H9 (cell line): ENCODE results near the gene ADGB. TPM values are rescaled to one million over a fixed set of nuclear protein-coding genes. Genes with fewer than 3 reads are reported as not detected.

Experiments
- DNase-seq: peaks from one replicate; pipeline ENCODE4 v3.0.0-alpha.2; 2017
- H2AFZ ChIP-seq: one replicate; pipeline ENCODE4 v1.6.1; 2013; ENCODE audit warnings: mild to moderate bottlenecking, low read length, control low read depth, moderate library complexity
- H2AK5ac ChIP-seq: 2 replicates; pipeline ENCODE4 v1.6.1; 2013; ENCODE audit warnings: low read length, control low read depth, mixed read lengths; ENCODE audit not compliant: insufficient read length
- H2BK120ac ChIP-seq: one replicate; pipeline ENCODE4 v1.6.1; 2013; ENCODE audit warnings: low read depth, mild to moderate bottlenecking, low read length, control low read depth, inconsistent platforms; ENCODE audit not compliant: poor library complexity, severe bottlenecking
- H2BK12ac ChIP-seq: 2 replicates; pipeline ENCODE4 v1.6.1; 2013; ENCODE audit warnings: low read length, control low read depth, mixed read lengths, low read depth; ENCODE audit not compliant: insufficient read length
- H2BK15ac ChIP-seq: 2 replicates; pipeline ENCODE4 v1.6.1; 2013; ENCODE audit warnings: low read depth, low read length, control low read depth
- H2BK20ac ChIP-seq: one replicate; pipeline ENCODE4 v1.6.1; 2013; ENCODE audit warnings: low read depth, mild to moderate bottlenecking, low read length, control low read depth, inconsistent platforms; ENCODE audit not compliant: poor library complexity, severe bottlenecking
- H2BK5ac ChIP-seq: 2 replicates; pipeline ENCODE4 v1.6.1; 2013; ENCODE audit warnings: low read length, control low read depth, mixed read lengths; ENCODE audit not compliant: insufficient read length
- H3K14ac ChIP-seq: 2 replicates; pipeline ENCODE4 v1.6.1; 2013; ENCODE audit warnings: low read length, control low read depth; ENCODE audit not compliant: insufficient read depth
- H3K18ac ChIP-seq: 2 replicates; pipeline ENCODE4 v1.6.1; 2013; ENCODE audit warnings: low read depth, mild to moderate bottlenecking, mixed read lengths, low read length, control low read depth; ENCODE audit not compliant: insufficient read length
- H3K23ac ChIP-seq: 2 replicates; pipeline ENCODE4 v1.6.1; 2013; ENCODE audit warnings: low read length, control low read depth, mixed read lengths, low read depth; ENCODE audit not compliant: insufficient read length
- H3K23me2 ChIP-seq: 2 replicates; pipeline ENCODE4 v1.6.1; 2013; ENCODE audit warnings: low read depth, mild to moderate bottlenecking, mixed read lengths, low read length, control low read depth; ENCODE audit not compliant: insufficient read length, poor library complexity, severe bottlenecking
- H3K27ac ChIP-seq: 2 replicates; pipeline ENCODE4 v1.5.1; 2013; ENCODE audit warnings: low read length, control low read depth, mixed read lengths, low read depth; ENCODE audit not compliant: insufficient read length
- H3K27me3 ChIP-seq: 2 replicates; pipeline ENCODE4 v1.6.1; 2013; ENCODE audit warnings: low read length, control low read depth, inconsistent platforms; ENCODE audit not compliant: insufficient read depth
- H3K4ac ChIP-seq: 2 replicates; pipeline ENCODE4 v1.6.1; 2013; ENCODE audit warnings: low read depth, mild to moderate bottlenecking, control low read depth, inconsistent platforms, low read length, moderate library complexity
- H3K4me1 ChIP-seq: 2 replicates; pipeline ENCODE4 v1.6.1; 2013; ENCODE audit warnings: low read length, control low read depth, inconsistent platforms; ENCODE audit not compliant: insufficient read depth
- H3K4me2 ChIP-seq: 2 replicates; pipeline ENCODE4 v1.6.1; 2013; ENCODE audit warnings: low read length, control low read depth, mixed read lengths; ENCODE audit not compliant: insufficient read length, insufficient read depth
- H3K56ac ChIP-seq: 2 replicates; pipeline ENCODE4 v1.6.1; 2013; ENCODE audit warnings: low read depth, mild to moderate bottlenecking, mixed read lengths, low read length, control low read depth; ENCODE audit not compliant: insufficient read length
- H3K79me1 ChIP-seq: 2 replicates; pipeline ENCODE4 v1.6.1; 2013; ENCODE audit warnings: low read depth, mild to moderate bottlenecking, moderate library complexity, low read length, control low read depth, inconsistent platforms; ENCODE audit not compliant: insufficient read depth, poor library complexity, severe bottlenecking
- H3K79me2 ChIP-seq: 2 replicates; pipeline ENCODE4 v1.6.1; 2013; ENCODE audit warnings: low read length, control low read depth, inconsistent platforms; ENCODE audit not compliant: insufficient read depth
- H3K9ac ChIP-seq: 2 replicates; pipeline ENCODE4 v1.6.1; 2013; ENCODE audit warnings: low read length, control low read depth, mixed read lengths; ENCODE audit not compliant: insufficient read length; ENCODE audit errors: extremely low read depth
- H3K9me3 ChIP-seq: one replicate; pipeline ENCODE4 v1.6.1; 2013; ENCODE audit warnings: low read depth, low read length, inconsistent platforms; ENCODE audit not compliant: control insufficient read depth
- H3T11ph ChIP-seq: one replicate; pipeline ENCODE4 v1.6.1; 2013; ENCODE audit warnings: mild to moderate bottlenecking, low read length, control low read depth, inconsistent platforms
- H4K20me1 ChIP-seq: one replicate; pipeline ENCODE4 v1.6.1; 2013; ENCODE audit not compliant: control insufficient read depth, insufficient read length, insufficient read depth
- H4K5ac ChIP-seq: 2 replicates; pipeline ENCODE4 v1.6.1; 2013; ENCODE audit warnings: low read depth, mild to moderate bottlenecking, mixed read lengths, low read length, control low read depth; ENCODE audit not compliant: insufficient read length
- H4K8ac ChIP-seq: replicated peaks from 2 replicates; pipeline ENCODE4 v1.6.1; 2013; ENCODE audit warnings: low read length, control low read depth, mixed read lengths, low read depth; ENCODE audit not compliant: insufficient read length
- H4K91ac ChIP-seq: 2 replicates; pipeline ENCODE4 v1.6.1; 2013; ENCODE audit warnings: low read depth, mild to moderate bottlenecking, moderate library complexity, mixed read lengths, low read length, control low read depth; ENCODE audit not compliant: insufficient read length
- H3K27ac Mint-ChIP-seq, 3 experiments: 2 replicates in 2 of 3; 3 replicates in 1 of 3; pipeline ENCODE4 v1.8.0; 2020 to 2021; ENCODE audit warnings: mixed read lengths in 3 of 3, mild to moderate bottlenecking in 1 of 3, moderate library complexity in 1 of 3
- H3K27me3 Mint-ChIP-seq: 2 replicates; pipeline ENCODE4 v1.8.0; 2021; ENCODE audit warnings: low read depth, mild to moderate bottlenecking, moderate library complexity, mixed read lengths
- H3K36me3 Mint-ChIP-seq, 3 experiments: 2 replicates in 2 of 3; 3 replicates in 1 of 3; pipeline ENCODE4 v1.8.0; 2020 to 2021; ENCODE audit warnings: low read depth in 3 of 3, mixed read lengths in 3 of 3; ENCODE audit not compliant: insufficient read depth in 1 of 3
- H3K4me1 Mint-ChIP-seq, 2 experiments: 2 replicates each; pipeline ENCODE4 v1.8.0; 2020; ENCODE audit warnings: mixed read lengths in 2 of 2
- H3K4me3 Mint-ChIP-seq, 2 experiments: 2 replicates in 1 of 2; 3 replicates in 1 of 2; pipeline ENCODE4 v1.8.0; 2020 to 2021; ENCODE audit warnings: mild to moderate bottlenecking in 2 of 2, mixed read lengths in 2 of 2, moderate library complexity in 1 of 2
- H3K9me3 Mint-ChIP-seq, 2 experiments: 2 replicates in 1 of 2; 3 replicates in 1 of 2; pipeline ENCODE4 v1.8.0; 2020; ENCODE audit warnings: mild to moderate bottlenecking in 2 of 2, mixed read lengths in 2 of 2, moderate library complexity in 1 of 2
- WGBS: extraction: QIAGEN DNeasy Blood & Tissue Kit; methylation state at CpG from one replicate; pipeline ENCODE4 v1.1.7; 2013; ENCODE audit warnings: missing lambda C conversion rate, low lambda C conversion rate, mixed read lengths; ENCODE audit not compliant: insufficient read length; ENCODE audit errors: extremely low coverage; 5-methylcytosine and 5-hydroxymethylcytosine counted together
- total RNA-seq: library from RNA; stranded (reverse); gene quantifications from 2 replicates; pipeline ENCODE4 v1.2.1, GENCODE V29; 2021
- TF ChIP-seq, protein P1 (sequence below): fragments of 200-600 bp; sonication (generic); conservative IDR thresholded peaks from 3 replicates; pipeline ENCODE4 v1.8.0; 2021; ENCODE audit warnings: antibody characterized with exemption, mild to moderate bottlenecking

ADGB gene
- total RNA-seq, 1 experiment from 2014 or later = not detected

DNA sequence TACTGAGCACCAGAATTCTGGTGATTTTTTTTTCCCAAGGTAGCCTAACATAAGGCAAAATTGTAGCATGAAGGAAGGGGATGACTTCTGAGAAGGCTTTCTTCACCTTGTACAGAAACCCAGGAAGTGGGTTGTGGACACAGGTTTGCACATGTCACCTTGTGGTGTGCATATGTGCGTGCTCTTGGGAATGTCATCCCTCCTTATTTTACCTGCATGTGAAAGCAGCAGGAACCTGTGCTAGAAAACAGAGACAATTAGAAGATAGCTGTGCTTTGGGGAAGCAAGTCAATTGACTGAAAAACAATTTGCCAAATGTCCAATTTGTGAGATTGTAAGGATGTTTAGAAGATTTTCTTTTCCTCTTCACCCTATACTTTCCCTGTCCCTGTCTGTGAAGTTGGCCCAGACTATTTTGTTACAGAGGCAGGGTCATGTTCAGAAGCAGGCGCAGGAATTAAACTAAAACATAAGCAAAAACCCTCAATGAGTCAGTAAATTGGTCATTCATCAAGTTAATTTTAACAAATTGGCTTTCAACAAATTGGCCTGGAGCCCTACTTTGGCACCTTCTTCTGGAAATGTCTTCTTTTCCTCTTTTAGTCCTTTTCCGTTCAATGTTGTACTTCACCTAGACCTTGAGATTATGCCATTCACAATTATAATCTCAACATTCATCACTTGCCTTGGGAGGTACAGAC lies 261.2 kb downstream of the ADGB start:
- Histone ChIP-seq H3K4me2 (no peak overlapping the region), H2AK5ac (no peak overlapping the region), H3K23ac (no peak overlapping the region), H3K4me1 (no peaks in the 10 kb centered on the region), H2BK12ac (no peak overlapping the region), H3K18ac (no peak overlapping the region), H3K79me1 (no peaks in the 10 kb centered on the region), H4K91ac (no peak overlapping the region), H3K4ac (no peak overlapping the region), H2BK20ac (no peak overlapping the region), H3K27ac (no peak overlapping the region), H3K79me2 (no peaks in the 10 kb centered on the region), H4K20me1 (no peaks in the 10 kb centered on the region), H2BK5ac (no peak overlapping the region), H4K8ac (no peak overlapping the region), H3K23me2 (peaks cover 5% of the 10 kb centered on the region), H3K14ac (no peak overlapping the region), H3T11ph (no peak overlapping the region), H2AFZ (no peak overlapping the region), H3K56ac (no peak overlapping the region), H4K5ac (no peak overlapping the region), H2BK120ac (no peak overlapping the region), H3K9ac (no peak overlapping the region), H3K9me3 (no peaks in the 10 kb centered on the region), H3K27me3 (no peaks in the 10 kb centered on the region), H2BK15ac (no peak overlapping the region)
- no peak for DNase-seq
- no CpG with 5 or more reads among the region's 3 CpGs for WGBS
- H3K27ac Mint-ChIP-seq = no peak overlapping the region
- peaks cover 2% of the 10 kb centered on the region; the same call in 1 of the 2 replicates for H3K27me3 Mint-ChIP-seq
- H3K9me3 Mint-ChIP-seq = no peaks in the 10 kb centered on the region
- no peak overlapping the region for H3K4me3 Mint-ChIP-seq
- peaks cover 5 to 6% of the 10 kb centered on the region in 2 experiments for H3K4me1 Mint-ChIP-seq
- no peaks in the 10 kb centered on the region for H3K36me3 Mint-ChIP-seq
- TF ChIP-seq, protein P1, sequence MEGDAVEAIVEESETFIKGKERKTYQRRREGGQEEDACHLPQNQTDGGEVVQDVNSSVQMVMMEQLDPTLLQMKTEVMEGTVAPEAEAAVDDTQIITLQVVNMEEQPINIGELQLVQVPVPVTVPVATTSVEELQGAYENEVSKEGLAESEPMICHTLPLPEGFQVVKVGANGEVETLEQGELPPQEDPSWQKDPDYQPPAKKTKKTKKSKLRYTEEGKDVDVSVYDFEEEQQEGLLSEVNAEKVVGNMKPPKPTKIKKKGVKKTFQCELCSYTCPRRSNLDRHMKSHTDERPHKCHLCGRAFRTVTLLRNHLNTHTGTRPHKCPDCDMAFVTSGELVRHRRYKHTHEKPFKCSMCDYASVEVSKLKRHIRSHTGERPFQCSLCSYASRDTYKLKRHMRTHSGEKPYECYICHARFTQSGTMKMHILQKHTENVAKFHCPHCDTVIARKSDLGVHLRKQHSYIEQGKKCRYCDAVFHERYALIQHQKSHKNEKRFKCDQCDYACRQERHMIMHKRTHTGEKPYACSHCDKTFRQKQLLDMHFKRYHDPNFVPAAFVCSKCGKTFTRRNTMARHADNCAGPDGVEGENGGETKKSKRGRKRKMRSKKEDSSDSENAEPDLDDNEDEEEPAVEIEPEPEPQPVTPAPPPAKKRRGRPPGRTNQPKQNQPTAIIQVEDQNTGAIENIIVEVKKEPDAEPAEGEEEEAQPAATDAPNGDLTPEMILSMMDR = no peak
